ENCODE data around the gene KIAA1549.
"Not testable (repeated sequence)": the region's sequence is repeated elsewhere in the genome, so short reads cannot be mapped to it uniquely, and the experiment has no call there.

The KIAA1549 gene

GRCh38 chr7:138941545-138941944 lies 39.6 kb downstream of the KIAA1549 start:
- no peak for DNase-seq

- not testable (repeated sequence) for DNase-seq
Observed at GRCh38 chr7:138940602-138941001, 40.6 kb downstream of the KIAA1549 start.

GRCh38 chr7:138937484-138937883 lies 43.7 kb downstream of the KIAA1549 start:
- DNase-seq = no peak

- no peak for DNase-seq
Observed at GRCh38 chr7:138935465-138936011, 45.7 kb downstream of the KIAA1549 start.

- DNase-seq = no peak
Observed at GRCh38 chr7:138934861-138935260, 46.3 kb downstream of the KIAA1549 start.

- no peak for DNase-seq
Observed at GRCh38 chr7:138934367-138934766, 46.8 kb downstream of the KIAA1549 start.

GRCh38 chr7:138932870-138933269 lies 48.3 kb downstream of the KIAA1549 start:
- DNase-seq = no peak

GRCh38 chr7:138932427-138932826 lies 48.8 kb downstream of the KIAA1549 start:
- DNase-seq = no peak

GRCh38 chr7:138929969-138930368 lies 51.2 kb downstream of the KIAA1549 start:
- DNase-seq = no peak

GRCh38 chr7:138926241-138926612 lies 55.0 kb downstream of the KIAA1549 start:
- DNase-seq = no peak

GRCh38 chr7:138924501-138925225 lies 56.5 kb downstream of the KIAA1549 start:
- DNase-seq = no peak

- DNase-seq = no peak
Observed at GRCh38 chr7:138921277-138921676, 59.9 kb downstream of the KIAA1549 start.

GRCh38 chr7:138919911-138920310 lies 61.3 kb downstream of the KIAA1549 start:
- DNase-seq = no peak

- no peak for DNase-seq
Observed at GRCh38 chr7:138919216-138919615, 62.0 kb downstream of the KIAA1549 start.

GRCh38 chr7:138918756-138919155 lies 62.4 kb downstream of the KIAA1549 start:
- DNase-seq = no peak

GRCh38 chr7:138918176-138918575 lies 63.0 kb downstream of the KIAA1549 start:
- DNase-seq = no peak

- DNase-seq = no peak
Observed at GRCh38 chr7:138917771-138918170, 63.4 kb downstream of the KIAA1549 start.

GRCh38 chr7:138916731-138917130 lies 64.5 kb downstream of the KIAA1549 start:
- DNase-seq = no peak

- no peak for DNase-seq
Observed at GRCh38 chr7:138916275-138916674, 64.9 kb downstream of the KIAA1549 start.

- DNase-seq = no peak
Observed at GRCh38 chr7:138913783-138914182, 67.4 kb downstream of the KIAA1549 start.

- DNase-seq = no peak
Observed at GRCh38 chr7:138911007-138911406, 70.2 kb downstream of the KIAA1549 start.

- DNase-seq = no peak
Observed at GRCh38 chr7:138907850-138908249, 73.3 kb downstream of the KIAA1549 start.

- DNase-seq = no peak
Observed at GRCh38 chr7:138907201-138907847, 73.9 kb downstream of the KIAA1549 start.

- DNase-seq = no peak
Observed at GRCh38 chr7:138903859-138904435, 77.2 kb downstream of the KIAA1549 start.
